HG03460 (cell line): ENCODE data around the gene GP1BA.

Source experiments
- ATAC-seq: cut with Tn5 transposase; IDR thresholded peaks from one replicate; pipeline ENCODE4 v1.9.1; 2021; ENCODE audit not compliant: unreplicated experiment

The GP1BA gene

GRCh38 chr17:4949321-4950074 is 17.4 kb downstream of the GP1BA start:
- peak; percentile 28 for ATAC-seq

GRCh38 chr17:4950075-4950745 is 18.1 kb downstream of the GP1BA start:
- ATAC-seq: peak; percentile 9

DNA sequence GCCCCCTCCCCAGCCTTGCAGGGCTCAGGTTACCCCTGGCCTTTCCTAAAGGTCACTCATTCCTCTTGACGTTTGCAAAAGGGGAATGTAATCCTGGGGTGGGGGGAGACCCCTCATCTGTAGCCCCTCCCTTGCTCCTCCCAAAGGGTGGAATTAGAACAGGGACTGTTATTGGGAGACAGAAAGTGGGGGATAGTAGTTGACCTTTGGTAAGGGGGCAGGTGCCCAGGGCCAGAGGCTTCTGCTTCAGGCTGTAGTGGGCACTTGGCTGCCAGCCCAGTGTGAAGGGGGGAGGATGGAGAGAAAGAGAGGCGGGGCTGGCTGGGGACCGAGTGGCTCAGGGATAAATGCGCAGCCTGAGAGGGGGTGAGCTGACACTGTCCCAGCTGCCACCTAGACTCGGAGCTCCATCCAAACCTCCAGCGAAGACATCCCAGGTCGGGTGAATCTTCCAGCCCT is 18.7 kb downstream of the GP1BA start, which contains the start of gene ENO3:
ENO3 (plus strand) TSS at position 374 of the 459 bp plus-strand sequence. CDS start 711 bp downstream, outside the sequence.
- ATAC-seq: no peak

- ATAC-seq: no peak
Measured at GRCh38 chr17:4951486-4951885, 19.4 kb downstream of the GP1BA start.

DNA sequence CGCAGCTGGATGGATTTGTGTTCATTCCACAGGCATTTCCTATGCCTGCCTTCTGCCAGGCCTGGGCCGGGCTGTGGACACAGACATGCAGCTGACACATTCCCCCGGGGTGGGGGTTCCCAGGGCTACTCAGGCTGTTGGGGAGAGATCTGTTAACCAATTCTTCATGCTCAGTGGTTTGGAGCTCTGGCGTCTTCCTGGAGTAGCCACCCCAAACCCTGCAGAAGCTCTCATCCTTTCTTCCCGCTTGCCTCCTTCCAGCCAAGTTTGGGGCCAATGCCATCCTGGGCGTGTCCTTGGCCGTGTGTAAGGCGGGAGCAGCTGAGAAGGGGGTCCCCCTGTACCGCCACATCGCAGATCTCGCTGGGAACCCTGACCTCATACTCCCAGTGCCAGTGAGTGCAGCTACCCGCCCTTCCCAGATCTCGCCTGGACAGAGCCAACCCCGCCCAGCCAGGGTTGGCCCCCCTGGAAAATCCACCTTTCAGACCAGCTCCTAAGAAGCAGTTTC is 21.4 kb downstream of the GP1BA start:
- ATAC-seq: no peak

- no peak for ATAC-seq
Measured at GRCh38 chr17:4955091-4955490, 23.0 kb downstream of the GP1BA start.

GRCh38 chr17:4956493-4957061 is 24.5 kb downstream of the GP1BA start:
- no peak for ATAC-seq

DNA sequence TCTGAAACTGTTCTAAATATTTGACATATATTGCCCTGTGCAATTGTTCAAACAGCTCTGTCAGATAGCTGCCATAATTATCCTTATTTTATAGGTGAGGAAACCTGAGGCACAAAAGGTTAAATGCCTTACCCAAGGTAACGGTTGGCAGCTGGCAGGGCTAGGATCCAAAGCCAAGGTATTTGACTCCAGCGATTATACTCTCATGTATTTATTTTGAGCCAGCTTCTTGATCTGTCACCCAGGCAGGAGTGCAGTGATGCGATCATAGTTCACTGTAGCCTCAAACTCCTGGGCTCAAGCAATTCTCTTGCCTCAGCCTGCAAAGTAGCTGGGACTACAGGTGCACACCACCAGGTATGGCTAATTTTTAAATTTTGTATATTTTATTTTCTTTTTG is 26.0 kb downstream of the GP1BA start:
- no peak for ATAC-seq

- no peak for ATAC-seq
Measured at GRCh38 chr17:4959261-4959965, 27.3 kb downstream of the GP1BA start.

DNA sequence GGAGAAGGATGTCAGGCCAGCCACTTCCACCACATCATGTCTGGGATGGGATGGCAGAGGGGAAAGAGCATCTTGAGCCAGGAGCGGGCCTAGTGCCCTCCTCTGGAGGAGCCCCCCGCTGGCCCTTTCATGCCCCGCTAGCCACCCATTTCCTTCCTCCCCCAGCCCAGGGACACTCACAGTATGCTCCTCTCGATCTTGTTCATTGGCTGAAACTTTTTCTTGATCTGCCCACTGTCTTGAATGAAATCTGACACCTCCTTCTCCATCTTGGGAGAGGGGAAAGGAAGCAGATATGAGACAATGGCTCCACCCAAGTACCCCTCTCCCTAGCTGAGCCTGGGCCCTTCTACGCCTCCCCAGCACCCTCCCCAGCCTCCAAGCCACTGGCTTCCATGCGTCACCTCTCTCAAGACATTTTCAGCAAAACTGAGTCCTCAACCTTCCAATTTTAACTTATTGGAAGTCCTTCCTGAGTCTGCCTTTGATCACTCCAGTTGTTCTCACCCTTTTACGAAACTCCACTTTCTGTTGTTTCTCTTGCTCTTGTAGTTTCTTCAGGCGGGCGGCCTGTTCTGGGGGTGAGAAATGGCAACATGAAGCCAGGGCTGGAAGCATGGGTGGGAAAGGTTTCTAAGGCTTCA is 28.3 kb downstream of the GP1BA start:
- no peak for ATAC-seq

- no peak for ATAC-seq
Measured at GRCh38 chr17:4965311-4965986, 33.4 kb downstream of the GP1BA start.

DNA sequence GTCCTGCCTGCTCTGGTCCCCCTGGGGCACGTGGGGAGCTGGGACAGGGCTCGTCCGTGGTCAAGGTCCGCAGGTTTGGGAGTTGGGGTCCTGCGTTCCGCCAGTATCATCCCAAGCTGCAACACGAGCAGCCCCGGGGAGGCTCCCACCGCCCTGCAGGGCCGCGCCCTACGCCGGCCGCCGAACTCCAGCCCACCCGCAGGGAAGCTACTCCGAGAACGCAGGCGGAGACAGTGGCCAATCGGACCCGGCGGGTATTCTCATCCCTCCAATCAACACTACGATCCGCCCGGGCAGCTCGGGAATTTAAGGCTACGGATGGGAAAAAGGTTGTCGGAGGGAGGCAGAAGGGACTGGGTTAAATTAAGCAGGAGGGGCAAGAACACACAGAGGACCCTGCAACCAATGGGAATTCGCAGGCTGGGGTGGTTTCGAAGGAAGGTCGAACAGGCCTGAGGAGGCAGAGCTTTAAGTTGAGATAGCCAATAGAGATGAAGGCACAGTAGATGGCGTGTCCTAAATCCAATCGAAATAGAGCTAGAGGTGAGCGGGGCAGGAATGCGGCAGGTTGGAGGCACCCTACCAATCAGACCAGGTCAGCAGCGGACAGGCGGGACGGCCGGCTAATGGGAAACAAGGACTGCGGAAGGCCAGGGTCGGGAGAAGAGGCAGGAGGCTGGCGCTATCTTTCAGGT is 34.9 kb downstream of the GP1BA start:
- ATAC-seq: peak; percentile 79

- ATAC-seq: peak; percentile 57
Measured at GRCh38 chr17:4967539-4968485, 35.7 kb downstream of the GP1BA start, which contains the start of gene SPAG7. TSS of gene SPAG7 (minus strand) at chr17:4967817. CDS start at chr17:4967804, 13 bp downstream.

GRCh38 chr17:4968486-4969046 is 36.5 kb downstream of the GP1BA start:
- ATAC-seq: no peak

DNA sequence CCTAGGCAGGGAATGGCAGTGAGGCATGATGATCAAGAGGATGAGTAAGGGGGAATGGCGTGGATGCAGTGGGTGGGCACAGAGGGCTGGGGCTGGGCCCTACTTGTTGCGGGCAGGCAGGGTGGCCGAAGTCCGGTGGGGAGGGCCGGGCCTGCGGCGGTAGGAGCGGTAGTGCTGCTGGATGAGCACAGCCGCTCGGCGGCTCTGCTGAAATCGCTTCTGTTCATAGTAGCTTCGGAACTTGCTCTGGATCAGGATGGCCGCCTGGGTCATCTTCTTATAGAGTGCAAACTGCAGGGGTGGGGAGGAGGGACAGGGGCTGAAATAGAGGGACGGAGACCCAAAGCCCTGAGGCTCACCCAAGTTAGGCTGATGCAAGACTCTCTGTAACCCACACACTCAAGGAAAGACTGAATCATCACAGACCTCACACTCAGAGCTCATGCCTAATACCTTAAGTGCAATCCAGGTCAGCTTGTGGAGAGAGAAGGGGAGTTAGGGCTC is 37.0 kb downstream of the GP1BA start:
- no peak for ATAC-seq

DNA sequence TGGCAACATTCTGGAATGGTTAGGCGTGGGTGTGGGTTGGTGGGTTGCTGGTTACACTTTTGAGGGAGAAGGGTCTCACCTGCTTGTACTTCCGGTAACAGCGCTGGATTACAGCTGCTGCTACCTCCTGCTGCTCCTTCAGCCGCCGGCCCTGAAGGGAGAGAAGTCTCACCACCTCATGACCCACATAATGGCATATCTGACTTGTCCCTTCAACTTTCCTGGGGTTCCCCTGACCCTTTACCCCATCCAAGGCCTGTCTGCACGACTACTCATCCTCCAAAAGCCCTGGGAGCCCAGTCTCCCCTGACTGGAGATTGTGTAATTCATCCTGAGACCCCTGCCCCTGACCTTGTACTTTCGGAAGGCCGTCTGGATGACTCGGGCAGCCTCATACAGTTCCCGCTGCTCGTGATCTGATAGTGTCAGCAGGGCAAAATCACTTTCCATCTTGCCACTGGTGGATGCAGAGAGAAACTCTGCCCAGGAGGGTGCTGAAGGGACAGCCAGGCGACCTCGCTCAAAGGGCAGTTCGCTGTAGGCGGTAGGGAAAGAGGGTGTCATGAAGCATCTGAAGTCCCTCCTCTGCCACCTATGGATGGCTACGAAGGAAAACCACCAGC is 37.6 kb downstream of the GP1BA start:
- ATAC-seq: no peak

GRCh38 chr17:4970273-4970672 is 38.2 kb downstream of the GP1BA start:
- ATAC-seq: no peak
